Measurements from ENCODE around the gene FADS1. TPM values are rescaled to one million over a fixed set of nuclear protein-coding genes. Genes with fewer than 3 reads are reported as not detected.

Gene FADS1
- polyA plus RNA-seq, 1 donor (not counting 4 experiments of a cell fraction or from before 2014, with no cell fraction given): 34.0 TPM

DNA sequence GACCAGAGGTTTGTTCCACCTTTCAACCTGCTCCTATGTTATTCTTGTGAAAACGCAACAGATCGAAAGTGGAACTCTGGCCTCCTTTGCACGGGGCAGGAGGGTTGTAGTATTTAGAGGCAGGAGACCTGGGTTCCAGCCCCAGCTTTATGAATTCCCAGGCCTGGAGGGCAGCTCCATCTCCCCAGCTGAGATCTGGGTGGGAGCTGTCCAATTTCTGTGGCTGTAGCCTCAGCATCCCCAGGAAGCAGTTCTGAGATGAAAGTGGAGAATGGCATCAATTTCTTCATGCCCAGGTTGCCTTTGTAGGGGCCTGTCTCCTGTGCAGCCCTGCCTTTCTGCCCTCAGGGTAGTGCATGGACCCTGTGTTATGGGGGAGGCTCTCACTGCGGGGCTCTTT is 15.4 kb upstream of the FADS1 start:
- no peak overlapping the region for H3K4me2 ChIP-seq (ENCODE audit: control insufficient read depth, extremely low read depth, insufficient read depth, low read depth, low read length)
- H4K20me1 ChIP-seq (ENCODE audit: control insufficient read depth, extremely low read depth, insufficient read depth, low read length): peaks cover 5% of the 10 kb centered on the region
- no peaks in the 10 kb centered on the region for H3K9me3 ChIP-seq (ENCODE audit: control insufficient read depth, low read depth, low read length)
- peaks cover 3 to 9% of the 10 kb centered on the region in 2 experiments for H3K36me3 ChIP-seq (ENCODE audit: control insufficient read depth in 2 of 2, extremely low read depth in 1 of 2, insufficient read depth in 2 of 2, low read length in 2 of 2)
- no peaks in the 10 kb centered on the region for H3K27me3 ChIP-seq (ENCODE audit: control insufficient read depth, extremely low read depth, insufficient read depth, low read length)
- TF ChIP-seq, protein P1, sequence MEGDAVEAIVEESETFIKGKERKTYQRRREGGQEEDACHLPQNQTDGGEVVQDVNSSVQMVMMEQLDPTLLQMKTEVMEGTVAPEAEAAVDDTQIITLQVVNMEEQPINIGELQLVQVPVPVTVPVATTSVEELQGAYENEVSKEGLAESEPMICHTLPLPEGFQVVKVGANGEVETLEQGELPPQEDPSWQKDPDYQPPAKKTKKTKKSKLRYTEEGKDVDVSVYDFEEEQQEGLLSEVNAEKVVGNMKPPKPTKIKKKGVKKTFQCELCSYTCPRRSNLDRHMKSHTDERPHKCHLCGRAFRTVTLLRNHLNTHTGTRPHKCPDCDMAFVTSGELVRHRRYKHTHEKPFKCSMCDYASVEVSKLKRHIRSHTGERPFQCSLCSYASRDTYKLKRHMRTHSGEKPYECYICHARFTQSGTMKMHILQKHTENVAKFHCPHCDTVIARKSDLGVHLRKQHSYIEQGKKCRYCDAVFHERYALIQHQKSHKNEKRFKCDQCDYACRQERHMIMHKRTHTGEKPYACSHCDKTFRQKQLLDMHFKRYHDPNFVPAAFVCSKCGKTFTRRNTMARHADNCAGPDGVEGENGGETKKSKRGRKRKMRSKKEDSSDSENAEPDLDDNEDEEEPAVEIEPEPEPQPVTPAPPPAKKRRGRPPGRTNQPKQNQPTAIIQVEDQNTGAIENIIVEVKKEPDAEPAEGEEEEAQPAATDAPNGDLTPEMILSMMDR (optimal IDR thresholded peaks at IDR 0.05 in 1 of 3, IDR thresholded peaks at IDR 0.05 in 1 of 3, conservative IDR thresholded peaks at IDR 0.05 in 1 of 3; ENCODE audit: extremely low read depth in 1 of 3, insufficient read depth in 2 of 3, low read length in 3 of 3): no peak
- no peak for TF ChIP-seq EZH2 (IDR thresholded peaks at IDR 0.05; ENCODE audit: low read length)
- H2AFZ ChIP-seq (ENCODE audit: control insufficient read depth, low read length): no peak overlapping the region
- FAIRE-seq (no peak), DNase-seq (ENCODE audit: low read depth, low spot score) (no peak)
- peaks cover 32% of the 10 kb centered on the region for H3K4me1 ChIP-seq (ENCODE audit: control insufficient read depth, extremely low read depth, insufficient read depth, low read length)
- no peak overlapping the region for H3K4me3 ChIP-seq (ENCODE audit: control insufficient read depth in 2 of 3, extremely low read depth in 1 of 3, insufficient read depth in 2 of 3, low read depth in 1 of 3, low read length in 3 of 3)
- H3K9me1 ChIP-seq (ENCODE audit: control insufficient read depth, extremely low read depth, insufficient read depth, low read length): no peaks in the 10 kb centered on the region
- no peak overlapping the region for H3K27ac ChIP-seq (ENCODE audit: control insufficient read depth, insufficient read depth, low read length)
- H3K9ac ChIP-seq (ENCODE audit: control insufficient read depth, extremely low read depth, insufficient read depth, low read length): no peak overlapping the region
- dilution Hi-C loops (cut with MboI; ENCODE audit: extremely low pct_ligation_motif_present, low sequenced_read_pairs): no loop called here
- H3K79me2 ChIP-seq (ENCODE audit: control insufficient read depth, insufficient read depth, low read length): peaks cover 61% of the 10 kb centered on the region

DNA sequence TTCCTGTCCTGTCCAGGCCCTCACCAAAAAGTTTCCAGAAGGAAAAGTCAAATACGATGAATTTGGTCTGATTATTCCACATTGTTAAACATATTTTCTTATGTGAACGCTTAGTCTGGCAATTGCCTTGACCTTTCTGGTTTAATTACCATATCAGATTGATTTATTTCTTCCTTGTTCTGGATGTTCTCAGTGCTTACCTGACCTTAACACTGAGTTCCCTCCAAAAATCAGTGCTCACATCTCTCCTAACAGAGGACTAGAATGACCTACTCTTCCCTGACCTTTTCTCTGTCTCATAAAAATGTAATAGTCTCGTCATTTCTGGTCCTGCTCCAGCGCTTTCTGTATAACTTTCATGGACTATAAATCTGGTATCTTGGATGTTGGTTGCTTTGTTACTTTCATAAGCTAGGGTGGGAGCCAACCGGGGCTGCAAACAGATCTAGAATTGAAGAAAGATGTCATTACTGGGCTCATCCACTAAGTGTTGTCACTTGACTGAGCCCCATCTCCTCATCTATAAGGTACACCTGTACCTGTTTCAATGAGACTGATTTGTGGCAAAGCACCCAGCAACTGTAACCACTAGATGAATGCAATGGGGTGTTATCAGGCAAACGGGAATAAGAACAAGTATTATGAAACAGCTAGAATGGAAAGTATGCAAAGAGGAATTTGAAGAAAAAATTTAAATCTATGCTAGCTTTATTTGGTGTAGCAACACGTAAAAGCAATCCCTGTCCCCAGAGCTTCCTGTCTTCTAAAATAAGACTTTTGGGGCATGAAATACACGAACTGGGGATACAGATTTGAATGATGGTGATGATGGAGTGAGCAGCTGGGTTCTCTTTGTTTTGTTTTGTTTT is 13.7 kb upstream of the FADS1 start:
- no peak for FAIRE-seq
- H3K27ac ChIP-seq (ENCODE audit: control insufficient read depth, insufficient read depth, low read length): no peak overlapping the region
- H3K36me3 ChIP-seq (ENCODE audit: control insufficient read depth in 2 of 2, extremely low read depth in 1 of 2, insufficient read depth in 2 of 2, low read length in 2 of 2): peaks cover 3 to 9% of the 10 kb centered on the region in 2 experiments
- H3K9me3 ChIP-seq (ENCODE audit: control insufficient read depth, low read depth, low read length): no peaks in the 10 kb centered on the region
- H3K9me1 ChIP-seq (ENCODE audit: control insufficient read depth, extremely low read depth, insufficient read depth, low read length): no peaks in the 10 kb centered on the region
- H3K4me1 ChIP-seq (ENCODE audit: control insufficient read depth, extremely low read depth, insufficient read depth, low read length): peaks cover 32% of the 10 kb centered on the region
- no peak for DNase-seq (ENCODE audit: low read depth, low spot score)
- peaks cover 61% of the 10 kb centered on the region for H3K79me2 ChIP-seq (ENCODE audit: control insufficient read depth, insufficient read depth, low read length)
- no peak for TF ChIP-seq EZH2 (IDR thresholded peaks at IDR 0.05; ENCODE audit: low read length)
- TF ChIP-seq, protein P1 (optimal IDR thresholded peaks at IDR 0.05 in 1 of 3, IDR thresholded peaks at IDR 0.05 in 1 of 3, conservative IDR thresholded peaks at IDR 0.05 in 1 of 3; ENCODE audit: extremely low read depth in 1 of 3, insufficient read depth in 2 of 3, low read length in 3 of 3): no peak
- dilution Hi-C loops (cut with MboI; ENCODE audit: extremely low pct_ligation_motif_present, low sequenced_read_pairs): no loop called here
- H4K20me1 ChIP-seq (ENCODE audit: control insufficient read depth, extremely low read depth, insufficient read depth, low read length): peaks cover 5% of the 10 kb centered on the region
- H2AFZ ChIP-seq (ENCODE audit: control insufficient read depth, low read length): no peak overlapping the region
- H3K27me3 ChIP-seq (ENCODE audit: control insufficient read depth, extremely low read depth, insufficient read depth, low read length): no peaks in the 10 kb centered on the region
- H3K4me2 ChIP-seq (ENCODE audit: control insufficient read depth, extremely low read depth, insufficient read depth, low read depth, low read length): peak overlapping the region; percentile 76
- no peak overlapping the region for H3K9ac ChIP-seq (ENCODE audit: control insufficient read depth, extremely low read depth, insufficient read depth, low read length)
- H3K4me3 ChIP-seq (ENCODE audit: control insufficient read depth in 2 of 3, extremely low read depth in 1 of 3, insufficient read depth in 2 of 3, low read depth in 1 of 3, low read length in 3 of 3): peak overlapping the region; percentile 59 to 82 (median 81)

All from keratinocyte (primary cell).